Measurements from ENCODE around the gene OR2A12.

Gene OR2A12

GRCh38 chr7:144105211-144105610 lies 19.1 kb downstream of the OR2A12 start:
- Histone ChIP-seq H4K20me1 (ENCODE audit: insufficient read depth, low read length, poor library complexity, severe bottlenecking) (no peaks in the 10 kb centered on the region), H3K9me2 (replicated peaks; ENCODE audit: low read depth, low read length) (no peaks in the 10 kb centered on the region), H3K27me3 (ENCODE audit: insufficient read depth, low read length, poor library complexity, severe bottlenecking) (no peaks in the 10 kb centered on the region), H3F3A (ENCODE audit: low read depth) (no peaks in the 10 kb centered on the region), H3K9ac (ENCODE audit: low read depth, low read length, poor library complexity, severe bottlenecking) (no peak overlapping the region), H3K4me2 (ENCODE audit: low read depth, low read length, poor library complexity, severe bottlenecking) (no peak overlapping the region), H3K4me1 (ENCODE audit: insufficient read depth, low read length, poor library complexity, severe bottlenecking) (no peaks in the 10 kb centered on the region), H3K79me2 (ENCODE audit: insufficient read depth, low read length) (no peaks in the 10 kb centered on the region), H2AFZ (ENCODE audit: low read length) (no peak overlapping the region), H3K4me3 (ENCODE audit: low read length, poor library complexity, severe bottlenecking) (no peak overlapping the region), H3K9me3 (ENCODE audit: insufficient read depth, low read depth, low read length) (no peaks in the 10 kb centered on the region), H3K36me3 (ENCODE audit: insufficient read depth, low read length) (no peaks in the 10 kb centered on the region)
- TF ChIP-seq CTCF (conservative IDR thresholded peaks at IDR 0.05; ENCODE audit: low read length) (no peak), EZH2phosphoT487 (IDR thresholded peaks at IDR 0.05; ENCODE audit: borderline replicate concordance) (no peak)

- no peak for TF ChIP-seq CTCF (conservative IDR thresholded peaks at IDR 0.05; ENCODE audit: low read length)
- no peak for TF ChIP-seq EZH2phosphoT487 (IDR thresholded peaks at IDR 0.05; ENCODE audit: borderline replicate concordance)
- no peaks in the 10 kb centered on the region for H3K79me2 ChIP-seq (ENCODE audit: insufficient read depth, low read length)
- H3K27me3 ChIP-seq (ENCODE audit: insufficient read depth, low read length, poor library complexity, severe bottlenecking), result no peaks in the 10 kb centered on the region
- H4K20me1 ChIP-seq (ENCODE audit: insufficient read depth, low read length, poor library complexity, severe bottlenecking), result no peaks in the 10 kb centered on the region
- no peaks in the 10 kb centered on the region for H3K9me3 ChIP-seq (ENCODE audit: insufficient read depth, low read depth, low read length)
- H3K9me2 ChIP-seq (replicated peaks; ENCODE audit: low read depth, low read length), result no peaks in the 10 kb centered on the region
- no peak within 1 kb of the TSS for H2AFZ ChIP-seq (ENCODE audit: low read length)
- H3F3A ChIP-seq (ENCODE audit: low read depth), result no peaks in the 10 kb centered on the region
- no peaks in the 10 kb centered on the region for H3K4me1 ChIP-seq (ENCODE audit: insufficient read depth, low read length, poor library complexity, severe bottlenecking)
- H3K9ac ChIP-seq (ENCODE audit: low read depth, low read length, poor library complexity, severe bottlenecking), result no peak within 1 kb of the TSS
- no peak within 1 kb of the TSS for H3K4me2 ChIP-seq (ENCODE audit: low read depth, low read length, poor library complexity, severe bottlenecking)
- H3K4me3 ChIP-seq (ENCODE audit: low read length, poor library complexity, severe bottlenecking), result no peak within 1 kb of the TSS
- no peaks in the 10 kb centered on the region for H3K36me3 ChIP-seq (ENCODE audit: insufficient read depth, low read length)
Measured at GRCh38 chr7:144109283-144109682, 23.2 kb downstream of the OR2A12 start, which contains the start of gene OR2A2. Gene OR2A2 (plus strand): TSS chr7:144109583. CDS start chr7:144109583, 0 bp downstream.

DNA sequence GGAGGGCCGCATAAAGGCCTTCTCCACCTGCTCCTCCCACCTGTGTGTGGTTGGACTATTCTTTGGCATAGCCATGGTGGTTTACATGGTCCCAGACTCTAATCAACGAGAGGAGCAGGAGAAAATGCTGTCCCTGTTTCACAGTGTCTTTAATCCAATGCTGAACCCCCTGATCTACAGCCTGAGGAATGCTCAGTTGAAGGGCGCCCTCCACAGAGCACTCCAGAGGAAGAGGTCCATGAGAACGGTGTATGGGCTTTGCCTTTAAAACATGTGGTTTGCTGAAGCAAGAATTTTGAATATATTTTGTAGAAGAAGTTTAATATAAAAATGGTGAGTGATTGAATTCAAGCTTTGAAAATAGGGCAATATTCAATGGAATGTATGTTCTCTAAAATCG lies 24.2 kb downstream of the OR2A12 start:
- no peak overlapping the region for H3K4me2 ChIP-seq (ENCODE audit: low read depth, low read length, poor library complexity, severe bottlenecking)
- H3F3A ChIP-seq (ENCODE audit: low read depth), result no peaks in the 10 kb centered on the region
- no peaks in the 10 kb centered on the region for H3K27me3 ChIP-seq (ENCODE audit: insufficient read depth, low read length, poor library complexity, severe bottlenecking)
- no peaks in the 10 kb centered on the region for H3K9me2 ChIP-seq (replicated peaks; ENCODE audit: low read depth, low read length)
- no peaks in the 10 kb centered on the region for H4K20me1 ChIP-seq (ENCODE audit: insufficient read depth, low read length, poor library complexity, severe bottlenecking)
- H3K9me3 ChIP-seq (ENCODE audit: insufficient read depth, low read depth, low read length), result no peaks in the 10 kb centered on the region
- no peaks in the 10 kb centered on the region for H3K36me3 ChIP-seq (ENCODE audit: insufficient read depth, low read length)
- H3K4me3 ChIP-seq (ENCODE audit: low read length, poor library complexity, severe bottlenecking), result no peak overlapping the region
- H3K9ac ChIP-seq (ENCODE audit: low read depth, low read length, poor library complexity, severe bottlenecking), result no peak overlapping the region
- H3K79me2 ChIP-seq (ENCODE audit: insufficient read depth, low read length), result no peaks in the 10 kb centered on the region
- H3K4me1 ChIP-seq (ENCODE audit: insufficient read depth, low read length, poor library complexity, severe bottlenecking), result no peaks in the 10 kb centered on the region
- no peak for TF ChIP-seq EZH2phosphoT487 (IDR thresholded peaks at IDR 0.05; ENCODE audit: borderline replicate concordance)
- TF ChIP-seq CTCF (conservative IDR thresholded peaks at IDR 0.05; ENCODE audit: low read length), result no peak
- H2AFZ ChIP-seq (ENCODE audit: low read length), result no peak overlapping the region

All from Loucy (cell line).